Brain pericyte (primary cell): ENCODE results near the gene HMHB1.

Experiments used
- DNase-seq: peaks from one replicate; pipeline ENCODE4 v3.0.0-alpha.2; 2012; ENCODE audit warnings: low read depth, low spot score

The HMHB1 gene

DNA sequence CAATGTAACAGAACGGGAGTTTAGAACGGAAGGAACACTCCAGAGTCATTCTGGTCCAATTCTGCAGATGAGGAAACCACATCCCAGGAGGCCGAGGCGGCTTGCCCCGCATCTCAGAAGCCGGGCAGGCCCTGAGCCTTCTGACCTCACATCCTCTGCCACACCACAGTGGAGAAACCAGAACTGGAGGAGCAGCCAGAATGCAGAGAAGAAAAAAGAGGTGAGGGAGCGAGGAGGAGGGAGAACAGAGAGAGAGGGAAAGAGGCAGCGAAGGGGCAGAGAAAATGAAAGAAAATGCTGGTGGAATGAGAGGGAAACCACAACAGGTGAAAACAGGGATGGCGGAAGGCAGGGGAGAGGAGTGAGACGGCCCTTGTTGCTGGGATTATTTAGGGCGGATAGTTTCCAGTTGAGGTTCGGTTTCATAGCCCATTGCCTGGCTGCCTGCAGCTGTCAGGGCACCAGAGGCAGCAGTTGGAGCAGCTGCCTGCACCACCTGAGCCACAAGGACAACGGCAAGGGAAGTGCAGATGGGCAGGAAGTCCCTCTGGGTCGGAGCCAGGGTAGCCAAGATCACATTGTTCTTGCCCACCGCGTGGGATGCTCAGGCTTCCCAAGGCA, at the start of gene HMHB1:
TSS of gene HMHB1 (plus strand) at position 77 of the 621 bp plus-strand sequence.
- DNase-seq: no peak

GRCh38 chr5:143762636-143763220, 49.2 kb upstream of the HMHB1 start:
- DNase-seq: no peak

DNA sequence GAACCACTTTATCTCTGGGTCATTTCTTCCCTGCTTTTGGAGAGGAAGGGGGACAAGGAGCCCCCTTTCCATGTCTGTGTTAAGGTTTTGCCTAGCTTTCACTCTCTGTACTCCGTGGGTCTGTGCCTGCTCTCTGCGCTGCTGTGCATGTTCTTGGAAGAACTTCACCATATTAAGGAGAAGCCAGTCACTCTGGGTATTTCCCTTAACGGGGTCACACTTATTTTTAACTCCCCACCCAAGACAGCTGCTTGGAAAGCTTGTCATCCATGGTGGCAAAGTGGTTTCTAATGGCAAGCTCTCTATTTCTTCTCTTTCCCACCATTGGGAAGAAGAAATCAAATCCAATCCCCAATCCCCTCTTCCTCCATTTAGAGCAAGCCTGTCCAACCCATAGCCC, 44.8 kb upstream of the HMHB1 start:
- no peak for DNase-seq

DNA sequence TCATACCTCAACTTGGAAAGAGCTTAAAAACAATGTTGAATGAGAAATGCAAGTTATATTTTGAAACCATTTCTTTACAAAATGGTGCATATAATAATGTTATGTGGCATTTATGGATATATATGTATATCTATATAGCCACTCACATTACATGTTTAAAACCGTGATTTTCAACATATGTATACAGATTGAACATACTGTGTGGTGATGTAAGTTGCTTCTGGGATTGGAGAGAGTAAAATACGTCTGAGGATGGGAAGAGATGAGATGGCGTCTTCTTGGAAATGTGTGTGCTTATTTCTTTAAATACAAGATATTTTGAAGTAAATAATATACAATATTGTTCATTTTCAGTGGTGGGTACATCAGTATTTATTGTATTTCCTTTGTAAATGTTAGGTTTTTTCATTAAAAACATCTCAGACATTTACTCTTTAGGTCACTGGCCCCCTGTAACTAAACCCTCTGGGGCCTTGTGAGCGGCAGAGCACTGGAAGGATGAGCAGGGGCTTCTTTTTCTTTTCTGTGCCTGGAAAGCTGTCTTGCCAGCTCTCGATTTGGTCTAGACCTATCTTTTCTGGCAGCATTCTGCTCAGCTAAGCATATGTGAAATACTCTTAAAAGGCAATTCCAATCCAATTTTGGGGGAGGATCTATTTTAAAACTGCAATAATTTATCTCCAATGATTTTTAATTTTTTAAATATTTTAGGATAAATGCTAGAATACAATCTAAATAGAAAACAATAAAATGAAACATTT, 42.8 kb upstream of the HMHB1 start:
- no peak for DNase-seq

DNA sequence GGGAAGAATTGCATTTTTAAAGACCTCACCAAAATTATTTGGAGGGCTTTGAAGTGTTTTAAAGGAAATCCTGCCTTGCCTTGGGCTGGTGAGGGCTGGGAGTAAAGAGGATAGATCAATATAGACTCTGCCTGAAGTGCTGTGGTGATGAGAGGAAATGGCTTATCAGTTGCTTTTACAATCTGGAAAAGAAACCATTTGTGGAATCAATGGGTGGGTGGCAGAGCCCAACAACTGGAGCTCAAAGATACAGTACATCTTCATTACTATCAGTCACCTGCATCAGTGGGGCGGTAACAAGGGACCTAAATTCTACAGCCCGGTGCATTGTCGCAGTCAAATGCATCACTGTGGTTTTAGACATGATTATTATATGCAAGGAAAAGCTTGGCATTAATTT, 41.5 kb upstream of the HMHB1 start:
- DNase-seq: no peak

GRCh38 chr5:143771189-143771588, 40.8 kb upstream of the HMHB1 start:
- no peak for DNase-seq

GRCh38 chr5:143771602-143772001, 40.4 kb upstream of the HMHB1 start:
- DNase-seq: no peak

DNA sequence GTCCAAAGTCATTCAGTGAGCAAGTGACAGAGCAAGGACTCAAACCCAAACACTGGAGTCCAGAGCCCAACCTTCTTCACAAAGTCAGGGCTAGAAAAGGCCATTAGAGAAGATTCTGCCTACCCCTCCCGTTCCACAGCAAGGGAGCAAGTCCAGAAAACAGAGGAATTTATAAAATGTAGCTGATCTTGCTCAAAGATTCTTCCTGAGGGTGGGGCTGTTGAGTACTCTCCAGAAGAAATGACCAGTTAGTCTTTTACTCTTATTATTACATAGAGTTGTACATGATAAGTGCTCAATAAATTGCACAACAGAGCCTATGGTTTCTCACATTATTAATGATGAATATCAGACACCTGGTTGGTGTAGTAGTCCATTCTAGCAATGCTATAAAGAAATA, 39.3 kb upstream of the HMHB1 start:
- DNase-seq: no peak

DNA sequence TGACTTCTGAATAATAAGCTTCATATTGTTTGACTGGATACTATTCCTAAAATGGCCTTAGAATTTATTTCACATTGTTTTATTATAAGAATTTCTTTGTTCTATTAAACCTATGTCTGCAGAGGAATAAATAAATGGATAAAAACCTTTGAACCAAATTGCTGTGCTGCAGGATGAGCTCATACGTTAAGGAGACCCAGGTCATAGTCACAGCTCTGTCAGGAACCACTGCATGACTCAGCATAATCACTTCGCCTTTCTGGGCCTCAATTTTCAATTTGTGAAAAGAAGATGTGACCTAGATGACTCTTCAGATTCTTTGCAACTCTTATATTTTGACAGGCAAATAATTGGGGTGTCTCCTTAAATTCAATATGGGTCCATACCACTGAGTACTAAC, 36.7 kb upstream of the HMHB1 start:
- DNase-seq: no peak

DNA sequence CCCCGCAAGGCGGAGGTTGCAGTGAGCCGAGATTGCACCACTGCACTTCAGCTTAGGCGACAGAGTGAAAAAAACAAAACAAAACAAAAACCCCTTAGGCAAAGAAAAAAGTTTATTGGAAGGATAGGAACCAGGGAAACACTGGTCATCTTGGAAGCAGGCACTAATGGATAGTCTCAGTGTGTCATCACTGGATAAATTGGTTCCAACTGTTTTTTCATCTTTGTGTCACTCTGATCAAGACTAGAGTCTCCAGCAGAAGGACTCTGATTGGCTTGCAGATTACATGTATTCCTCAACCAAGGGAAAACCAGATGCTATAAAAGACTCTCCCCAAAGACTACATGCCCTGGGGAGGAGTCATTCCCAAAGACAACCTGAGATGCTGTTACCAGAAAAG, 35.0 kb upstream of the HMHB1 start:
- DNase-seq: no peak

GRCh38 chr5:143779506-143779905, 32.5 kb upstream of the HMHB1 start:
- no peak for DNase-seq

- DNase-seq: no peak
These were observed 29.9 kb upstream of the HMHB1 start for GRCh38 chr5:143781993-143782520.

- DNase-seq: no peak
These were observed 29.2 kb upstream of the HMHB1 start for GRCh38 chr5:143782588-143783386.

DNA sequence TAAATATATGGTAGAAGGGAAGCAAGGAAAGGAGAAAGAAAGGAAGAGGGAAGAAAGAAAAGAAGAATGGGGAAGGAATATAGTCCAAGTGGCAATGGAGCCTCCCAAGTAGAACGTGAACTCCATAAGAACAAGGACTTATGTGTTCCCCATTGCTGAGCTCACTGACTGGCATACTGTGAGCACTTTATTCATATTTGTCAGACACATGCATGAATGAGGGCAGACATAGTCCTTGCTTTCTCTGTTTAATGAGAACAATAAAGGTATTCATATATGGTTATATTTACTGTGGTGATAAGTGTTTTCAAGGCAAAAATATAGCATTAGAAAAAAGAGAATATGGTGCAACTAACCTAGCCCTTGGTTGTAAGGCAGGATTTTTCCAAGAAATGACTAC, 23.6 kb upstream of the HMHB1 start:
- no peak for DNase-seq

GRCh38 chr5:143790457-143791112, 21.4 kb upstream of the HMHB1 start:
- DNase-seq: no peak

DNA sequence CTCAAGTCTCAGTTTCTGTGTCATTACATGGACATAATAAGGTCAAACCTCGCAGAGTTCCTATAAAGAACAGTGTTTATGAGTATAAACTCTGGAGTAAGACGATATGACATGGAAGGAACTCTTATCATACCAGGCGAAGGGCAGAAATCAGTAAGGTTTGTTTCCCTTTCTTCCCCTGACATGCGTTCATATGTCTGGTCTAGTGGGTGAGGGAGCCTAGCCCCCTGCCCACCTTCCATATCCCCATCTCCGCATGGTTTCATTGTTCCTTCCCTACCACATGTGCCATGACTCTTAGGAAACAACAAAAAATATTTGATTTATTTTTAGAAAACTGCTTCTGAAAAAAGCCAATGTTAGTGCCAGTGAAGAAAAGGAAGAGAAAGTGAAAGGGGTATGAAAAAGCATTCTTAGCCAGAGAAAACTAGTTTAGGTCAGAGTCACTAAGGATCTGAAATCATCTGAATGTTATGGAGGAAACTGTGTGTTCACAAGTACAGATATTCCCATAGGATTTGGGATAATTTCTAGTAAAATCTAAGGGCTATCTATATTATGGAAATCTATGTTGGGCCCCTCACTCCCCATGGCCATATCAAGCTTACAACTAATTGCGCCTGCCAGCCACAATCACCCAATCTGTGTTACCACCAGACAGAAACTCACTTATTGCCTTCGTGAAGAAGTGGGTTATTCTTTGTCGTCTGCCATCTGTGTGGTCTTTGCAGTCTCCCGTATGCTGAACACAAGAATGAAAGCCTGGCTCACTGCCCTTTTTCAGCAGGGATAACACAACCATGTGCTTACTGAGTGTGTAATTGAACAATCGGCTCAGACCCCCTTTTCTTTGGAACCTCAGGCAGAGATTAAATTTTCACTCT, 19.9 kb upstream of the HMHB1 start:
- no peak for DNase-seq

DNA sequence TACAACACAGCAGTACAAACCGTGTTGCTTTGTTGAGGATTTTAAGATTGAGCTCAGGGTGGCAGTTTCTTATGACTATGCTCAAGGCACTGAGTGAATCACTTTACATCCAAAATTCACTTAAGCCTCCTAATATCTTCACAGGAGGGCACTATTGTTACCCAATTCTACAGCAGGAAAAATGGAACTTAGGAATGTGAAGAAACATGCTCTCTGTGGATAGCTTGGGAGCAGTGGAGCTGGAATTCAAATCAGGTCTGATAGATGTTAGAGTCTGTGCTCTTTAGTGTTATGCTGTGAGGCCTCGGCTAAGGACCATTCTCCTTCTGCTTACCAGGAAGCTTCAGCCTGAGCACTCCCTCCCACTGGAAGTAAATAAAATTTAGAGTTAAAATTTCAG, 18.7 kb upstream of the HMHB1 start:
- no peak for DNase-seq

- no peak for DNase-seq
These were observed 15.8 kb upstream of the HMHB1 start for GRCh38 chr5:143796125-143796524.

GRCh38 chr5:143796753-143797152, 15.2 kb upstream of the HMHB1 start:
- no peak for DNase-seq

DNA sequence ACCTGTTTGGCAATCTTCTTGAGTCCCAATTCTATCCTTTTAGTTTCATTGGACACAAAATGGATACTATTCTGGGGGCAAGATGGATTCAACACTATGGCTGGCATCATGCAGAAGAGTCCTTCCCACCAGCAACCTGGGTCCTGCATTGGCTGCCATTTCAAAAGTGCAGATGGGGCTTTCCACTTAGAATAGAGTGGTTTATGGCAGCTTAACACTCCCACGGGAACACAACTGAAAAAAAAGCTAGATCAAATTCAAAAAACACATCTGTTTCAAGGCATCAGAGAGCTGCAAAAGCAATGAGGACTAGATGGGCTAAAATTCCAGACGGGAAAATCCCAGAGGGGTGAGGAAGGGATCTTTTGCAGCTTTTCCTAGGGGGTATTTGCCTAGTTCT, 11.2 kb upstream of the HMHB1 start:
- no peak for DNase-seq
